Neural cell (in vitro differentiated cells): ENCODE measurements around the gene ERC2.

Experiments
- CTCF ChIP-seq: fragments of 450-650 bp; IDR thresholded peaks from 2 replicates; pipeline ENCODE4 v1.5.1; 2014; ENCODE audit warnings: antibody characterized with exemption, mild to moderate bottlenecking, moderate library complexity; ENCODE audit not compliant: poor library complexity, severe bottlenecking
- EP300 ChIP-seq: fragments of 450-650 bp; conservative IDR thresholded peaks from 2 replicates; pipeline ENCODE4 v1.6.1; 2014; ENCODE audit warnings: antibody characterized with exemption, mild to moderate bottlenecking, moderate library complexity; ENCODE audit not compliant: poor library complexity, severe bottlenecking
- EZH2 ChIP-seq: fragments of 200-600, 300-800 bp; shearing (Covaris generic), sonication (generic); IDR thresholded peaks from 2 replicates; pipeline ENCODE4 v1.6.1; 2014; ENCODE audit warnings: antibody characterized with exemption, low read length, borderline replicate concordance, mild to moderate bottlenecking; ENCODE audit not compliant: insufficient read depth, poor library complexity, severe bottlenecking
- POLR2AphosphoS5 ChIP-seq: IDR thresholded peaks from 2 replicates; pipeline ENCODE4 v1.6.1; 2012
- RAD21 ChIP-seq: fragments of 450-650 bp; conservative IDR thresholded peaks from 2 replicates; pipeline ENCODE4 v1.6.1; 2014; ENCODE audit warnings: antibody characterized with exemption, mild to moderate bottlenecking, moderate library complexity
- REST ChIP-seq: IDR thresholded peaks from 2 replicates; pipeline ENCODE4 v1.6.1; 2012; ENCODE audit warnings: borderline replicate concordance
- TAF1 ChIP-seq: IDR thresholded peaks from 2 replicates; pipeline ENCODE4 v1.6.1; 2012; ENCODE audit warnings: low read depth

- TF ChIP-seq REST: no peak
- no peak for TF ChIP-seq CTCF
- TF ChIP-seq EP300: no peak
- no peak for TF ChIP-seq EZH2
- TF ChIP-seq TAF1: no peak
- no peak for TF ChIP-seq POLR2AphosphoS5
- TF ChIP-seq RAD21: no peak
Measured at GRCh38 chr3:55729546-55729945, 738.7 kb downstream of the ERC2 start.
